ENCODE measurements around the gene LIN7A.

LIN7A gene

DNA sequence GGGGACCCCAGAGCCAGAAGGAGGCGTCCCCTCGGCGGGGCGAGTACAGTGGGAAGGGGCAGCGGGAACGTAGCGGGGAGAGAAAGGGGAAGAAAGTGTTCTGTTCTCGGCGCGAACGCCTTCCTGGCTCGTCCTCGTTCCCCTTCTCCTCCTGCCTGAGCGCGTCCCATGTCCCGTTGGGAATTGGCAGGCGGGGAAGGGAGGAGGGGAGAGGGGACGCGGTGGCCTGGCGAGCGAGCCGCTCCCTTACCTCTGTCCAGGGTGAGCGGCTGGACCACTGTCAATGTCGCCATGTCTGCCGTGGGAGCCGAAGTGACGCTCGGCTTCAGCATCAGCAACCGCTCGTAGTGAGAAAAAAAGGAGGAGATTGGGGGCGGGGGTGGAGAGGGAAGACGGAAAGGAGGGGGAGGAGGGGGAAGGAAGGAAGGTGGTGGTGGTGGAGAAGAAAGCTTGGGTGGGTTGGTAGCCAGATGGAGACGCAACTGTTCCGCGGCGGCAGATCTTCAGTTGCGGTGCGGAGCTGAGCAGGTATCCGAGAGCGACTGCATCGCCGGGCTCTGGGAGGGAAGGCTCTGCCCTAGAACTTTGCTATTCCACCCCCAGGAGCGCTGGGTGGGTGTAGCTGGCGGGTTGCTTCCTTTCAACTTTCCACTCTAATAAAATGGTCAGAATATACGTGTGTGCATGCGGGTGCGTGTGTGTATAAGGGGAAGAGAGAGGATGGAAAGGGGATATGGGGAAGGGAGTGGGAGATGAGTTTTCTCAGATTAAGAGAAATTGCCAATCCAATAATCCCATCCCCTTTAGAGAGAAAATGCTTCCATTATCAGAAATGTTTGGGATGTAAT, at the start of gene LIN7A:
Gene LIN7A, minus strand, starts transcription at position 544 of the 848 bp plus-strand sequence. Its CDS starts 212 bp downstream, at position 332.
- DNase-seq: peak; percentile 54

DNA sequence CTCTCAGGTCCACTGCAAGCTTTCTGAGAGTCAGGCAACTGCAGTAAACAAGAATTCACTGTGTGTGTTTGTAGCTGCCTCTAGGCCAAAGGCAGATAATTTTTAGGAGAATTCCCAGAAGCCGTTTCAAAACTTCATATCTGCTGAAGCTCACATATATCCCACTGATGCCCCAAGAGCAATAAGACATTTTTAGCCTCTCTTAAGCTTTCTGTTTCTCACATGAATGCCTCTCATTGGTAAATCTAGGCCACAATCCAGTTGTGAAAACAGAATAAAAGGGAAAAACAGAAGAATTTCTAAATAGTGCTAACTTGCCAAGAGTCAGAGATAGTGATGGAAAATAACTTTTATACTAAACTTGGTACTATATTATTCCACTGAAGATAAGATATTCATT, 48.5 kb upstream of the LIN7A start:
- no peak for DNase-seq

DNA sequence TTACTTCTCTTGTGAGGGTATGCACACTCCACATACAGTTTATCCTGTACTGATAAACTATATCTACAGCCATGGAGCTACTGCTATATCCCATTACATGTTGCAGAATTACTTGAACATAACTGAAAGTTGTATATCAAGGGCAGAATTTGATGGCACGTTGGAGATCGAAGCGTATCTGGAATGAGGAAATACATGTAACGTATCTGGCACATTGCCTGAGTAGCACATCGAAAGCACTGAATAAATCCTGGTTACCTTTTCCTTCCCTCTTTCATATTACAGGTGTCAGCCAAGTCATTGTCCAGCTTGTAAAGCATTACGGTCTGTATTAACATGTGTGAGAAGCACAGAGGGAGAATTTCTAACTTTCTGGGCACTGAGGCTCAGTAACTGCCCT, 42.1 kb upstream of the LIN7A start:
- DNase-seq: no peak

DNA sequence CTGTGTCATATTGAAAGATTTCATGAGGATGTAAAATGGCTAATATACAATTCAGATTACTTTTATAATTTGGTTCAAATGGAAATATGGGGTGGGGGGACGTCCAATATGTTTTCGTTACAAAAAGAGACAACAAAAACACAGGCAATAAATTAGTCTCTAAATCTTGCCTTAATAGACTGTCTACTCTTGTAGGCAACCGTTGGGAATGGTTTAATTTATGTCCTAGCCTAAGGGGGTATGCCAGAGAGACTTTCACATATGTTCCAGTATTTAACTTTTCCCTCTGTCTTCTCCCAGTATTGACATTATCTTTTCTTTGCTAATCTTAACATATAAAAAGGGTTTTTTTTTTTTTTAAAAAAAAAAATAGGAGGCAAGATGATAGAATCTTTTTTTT, 41.5 kb upstream of the LIN7A start:
- no peak for DNase-seq

- no peak for DNase-seq
These were observed 39.6 kb upstream of the LIN7A start for GRCh38 chr12:80977346-80977745.

DNA sequence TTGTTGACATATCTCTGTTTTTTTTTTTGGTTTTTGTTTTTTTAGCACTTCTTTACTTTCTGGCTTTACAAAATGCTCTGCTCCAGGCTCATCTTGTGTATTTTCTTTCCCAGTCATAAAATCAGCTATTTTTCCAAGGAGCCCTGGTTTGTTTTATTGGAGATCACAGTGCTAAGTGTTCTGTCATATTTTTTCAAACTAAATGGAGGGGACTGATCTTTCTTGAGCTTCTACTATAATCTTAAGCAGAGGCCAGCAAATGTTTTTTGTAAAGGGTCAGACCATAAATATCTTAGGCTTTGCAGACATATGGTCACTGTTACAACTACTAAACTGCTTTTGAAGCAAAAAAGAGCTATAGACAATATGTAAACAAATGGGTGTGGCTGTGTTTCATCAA, 30.6 kb upstream of the LIN7A start:
- no peak for DNase-seq

- no peak for DNase-seq
These were observed 29.8 kb upstream of the LIN7A start for GRCh38 chr12:80967565-80967964.

DNA sequence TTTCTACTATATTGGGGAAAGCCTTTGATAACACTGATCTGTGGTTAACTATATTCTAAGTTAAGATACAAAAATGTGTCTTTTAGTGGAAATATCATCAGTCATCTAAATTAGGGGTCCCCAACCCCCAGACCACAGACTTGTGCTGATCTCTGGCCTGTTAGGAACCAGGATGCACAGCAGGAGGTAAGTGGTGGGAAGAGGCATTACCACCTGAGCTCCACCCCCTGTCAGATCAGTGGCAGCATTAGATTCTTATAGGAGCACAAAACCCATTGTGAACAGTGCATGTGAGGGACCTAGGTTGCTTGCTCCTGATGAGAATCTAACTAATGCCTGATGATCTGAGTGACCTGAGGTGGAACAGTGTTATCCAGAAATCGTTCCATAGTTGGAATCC, 28.3 kb upstream of the LIN7A start:
- DNase-seq: no peak

DNA sequence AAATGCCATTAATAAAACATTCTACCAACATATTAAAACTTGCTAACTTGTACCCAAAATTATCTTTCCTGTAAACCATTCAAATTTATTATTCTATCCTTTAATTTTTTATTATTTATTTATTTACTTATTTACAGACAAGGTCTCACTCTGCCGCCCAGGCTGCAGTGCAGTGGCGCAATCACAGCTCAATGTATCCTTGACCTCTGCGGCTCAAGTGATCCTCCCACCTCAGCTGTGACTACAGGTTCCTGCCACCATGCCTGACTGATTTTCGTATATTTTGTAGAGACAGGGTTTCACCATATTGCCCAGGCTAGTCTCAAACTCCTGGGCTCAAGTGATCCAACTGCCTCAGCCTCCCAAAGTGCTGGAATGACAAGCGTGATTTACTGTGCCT, 20.4 kb upstream of the LIN7A start:
- no peak for DNase-seq

GRCh38 chr12:80954857-80955520, 17.3 kb upstream of the LIN7A start:
- DNase-seq: no peak

GRCh38 chr12:80952443-80952842, 14.7 kb upstream of the LIN7A start:
- no peak for DNase-seq

DNA sequence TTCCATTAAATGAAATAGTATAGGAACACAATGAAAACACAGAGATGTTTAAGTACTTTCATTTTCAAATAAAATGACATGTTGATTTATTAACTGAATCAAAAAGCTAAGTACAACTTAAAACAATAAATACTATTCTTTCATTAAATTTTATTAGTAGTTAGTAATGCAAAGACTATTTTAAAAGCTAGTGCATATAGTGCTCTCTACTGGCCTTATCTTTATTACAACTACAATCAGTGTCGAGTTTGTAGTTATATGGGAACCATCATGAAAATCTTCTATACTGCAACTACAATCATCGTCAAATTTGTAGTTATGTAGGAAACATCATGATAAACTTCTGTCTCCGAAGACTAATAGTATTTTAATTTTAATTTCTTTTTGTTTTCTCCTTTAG, 8.9 kb upstream of the LIN7A start:
- no peak for DNase-seq

- no peak for DNase-seq
These were observed 5.6 kb upstream of the LIN7A start for GRCh38 chr12:80943338-80943737.

DNA sequence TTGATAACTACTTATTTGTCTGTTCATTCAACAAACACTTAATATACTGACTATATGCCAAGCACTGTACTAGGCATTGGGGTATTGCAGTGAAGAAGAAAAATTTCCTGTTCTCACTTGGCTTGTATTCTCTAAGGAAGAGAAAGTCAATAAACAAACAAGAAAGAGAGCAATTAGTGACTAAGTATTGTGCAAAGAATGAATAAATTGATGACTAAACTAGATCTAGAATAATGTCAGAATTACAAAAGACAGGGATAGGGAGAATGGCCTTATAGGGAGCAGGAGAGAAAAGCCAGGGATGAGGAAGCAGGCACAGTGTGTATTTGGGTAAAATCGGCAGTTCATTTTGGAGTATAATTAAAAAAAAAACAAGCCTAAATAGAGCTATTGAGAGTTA, 4.2 kb upstream of the LIN7A start:
- no peak for DNase-seq

GRCh38 chr12:80939231-80939950, 1.7 kb upstream of the LIN7A start:
- DNase-seq: no peak

- no peak for DNase-seq
These were observed 663 bp upstream of the LIN7A start for GRCh38 chr12:80938397-80938796.

DNA sequence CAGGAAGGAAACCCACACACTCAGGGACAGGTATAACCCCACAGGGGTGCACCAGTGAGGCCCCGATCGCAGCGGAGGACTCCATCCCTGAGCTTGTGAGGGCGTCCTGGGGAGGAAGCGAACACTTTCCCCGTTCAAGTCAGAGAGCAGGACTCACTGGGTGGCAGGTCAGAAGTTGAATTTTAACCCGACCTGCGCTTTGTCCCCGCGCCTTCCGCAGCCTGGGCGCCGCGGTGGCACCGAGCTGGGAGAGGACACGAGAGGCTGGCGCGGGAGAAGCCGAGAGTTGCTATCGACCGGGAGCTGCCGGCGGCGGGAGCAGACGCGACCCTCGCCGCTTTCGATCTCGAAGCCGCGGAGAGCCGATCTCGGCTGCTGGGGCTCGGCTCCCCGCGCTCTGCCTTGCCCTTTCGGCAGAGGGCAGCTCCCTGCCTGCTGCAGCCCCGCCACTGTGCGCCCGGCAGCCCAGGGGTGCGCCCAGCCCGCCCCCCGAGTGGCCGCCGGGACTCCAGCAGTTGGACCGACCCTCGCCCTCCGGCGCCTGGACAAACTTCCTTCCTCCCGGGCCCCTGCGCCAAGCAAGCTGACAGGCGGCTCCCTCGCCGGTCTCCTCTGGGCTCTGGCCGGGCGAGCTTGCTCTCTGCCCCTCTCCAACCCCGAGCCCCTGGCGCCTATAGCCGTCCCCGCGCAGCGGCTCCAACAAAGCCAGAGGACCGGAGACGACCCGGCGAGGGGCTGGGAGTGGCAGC, 918 bp downstream of the LIN7A start:
- DNase-seq: peak; percentile 46

DNA sequence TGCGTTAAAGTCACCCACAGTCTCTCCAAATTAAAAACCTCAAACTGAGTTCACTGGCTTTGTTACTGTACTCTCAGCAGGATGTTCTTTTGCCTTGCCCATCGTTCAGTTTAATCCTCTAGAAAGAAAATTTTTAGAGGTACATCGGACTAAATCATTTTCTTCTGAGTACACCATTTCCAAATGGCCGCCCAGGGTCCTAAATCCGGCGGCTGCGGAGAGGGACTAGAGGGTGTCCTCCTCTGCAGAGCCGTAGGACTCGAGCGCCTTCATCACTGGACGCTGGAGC, 1.4 kb downstream of the LIN7A start:
- DNase-seq: no peak

DNA sequence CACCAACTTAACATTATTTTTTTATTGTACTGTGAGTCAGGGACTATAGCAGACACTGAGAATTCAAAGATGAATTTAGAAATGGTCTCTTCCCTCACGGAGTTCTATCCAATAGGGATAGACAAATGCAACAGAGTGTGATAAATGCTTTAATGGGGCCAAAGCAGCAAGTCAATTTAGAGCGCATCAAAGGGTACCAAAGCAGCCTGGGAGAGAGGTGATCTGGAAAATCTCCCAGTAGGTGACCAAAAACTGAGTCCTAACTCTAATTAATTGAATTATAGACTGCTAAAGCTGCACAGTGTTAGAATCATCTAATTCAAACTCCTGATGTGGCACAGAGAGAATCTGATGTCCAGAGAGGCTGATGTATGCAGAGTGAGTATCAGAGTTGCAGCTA, 2.6 kb downstream of the LIN7A start:
- DNase-seq: no peak

DNA sequence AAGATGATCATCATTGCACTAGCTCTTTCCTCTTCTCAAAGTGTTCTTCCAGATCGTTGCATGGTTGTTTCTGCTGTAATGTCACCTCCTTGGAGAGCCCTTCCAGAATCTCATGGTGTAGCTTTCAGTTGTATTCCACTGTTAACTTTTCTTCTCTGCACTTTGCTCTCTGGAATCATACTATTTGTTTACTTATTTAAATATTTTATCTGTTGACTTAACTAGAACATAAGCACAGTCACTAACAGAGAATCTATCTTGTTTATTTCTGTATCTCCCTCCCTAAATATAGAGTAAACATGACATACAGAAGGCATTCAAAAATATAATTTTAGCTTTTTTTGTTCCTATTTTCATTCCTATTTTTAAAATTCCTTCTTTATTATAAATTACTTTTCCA, 11.8 kb downstream of the LIN7A start:
- DNase-seq: no peak

DNA sequence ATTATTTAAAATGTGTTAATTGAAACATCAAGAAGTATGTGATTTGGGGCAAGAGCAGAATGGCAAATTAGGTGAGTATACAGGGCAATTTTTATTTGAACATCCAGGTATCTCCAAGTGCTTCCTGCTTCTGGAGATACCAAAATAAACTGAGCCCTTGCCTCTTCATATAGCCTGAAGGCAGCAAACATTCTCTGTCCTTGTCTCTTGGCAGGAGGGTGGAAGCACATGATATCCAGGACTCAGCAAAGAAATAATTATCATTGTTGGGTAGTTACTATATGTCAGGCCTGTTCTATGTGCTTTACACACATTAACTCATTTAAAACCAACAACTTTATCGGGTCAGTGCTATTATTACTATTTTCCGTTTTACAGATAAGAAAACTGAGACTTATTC, 12.5 kb downstream of the LIN7A start:
- no peak for DNase-seq

DNA sequence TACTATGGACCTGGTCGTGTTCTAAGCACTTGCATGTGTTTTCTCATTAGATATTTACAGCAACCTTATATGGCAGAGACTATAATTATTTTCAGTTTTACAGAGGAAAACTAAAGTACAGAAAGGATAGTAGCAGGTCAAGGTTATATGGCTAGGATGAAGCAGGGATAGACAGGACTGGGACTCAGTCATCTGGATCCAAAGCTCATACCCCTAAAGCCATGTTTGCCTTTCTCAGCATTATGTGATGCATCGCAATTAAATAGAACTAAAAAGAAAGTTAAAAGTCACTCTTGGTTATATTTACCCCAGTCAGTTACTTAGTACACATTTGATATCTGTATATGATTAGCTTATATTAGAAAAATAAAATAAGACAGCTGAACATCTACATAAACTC, 13.3 kb downstream of the LIN7A start:
- no peak for DNase-seq

DNA sequence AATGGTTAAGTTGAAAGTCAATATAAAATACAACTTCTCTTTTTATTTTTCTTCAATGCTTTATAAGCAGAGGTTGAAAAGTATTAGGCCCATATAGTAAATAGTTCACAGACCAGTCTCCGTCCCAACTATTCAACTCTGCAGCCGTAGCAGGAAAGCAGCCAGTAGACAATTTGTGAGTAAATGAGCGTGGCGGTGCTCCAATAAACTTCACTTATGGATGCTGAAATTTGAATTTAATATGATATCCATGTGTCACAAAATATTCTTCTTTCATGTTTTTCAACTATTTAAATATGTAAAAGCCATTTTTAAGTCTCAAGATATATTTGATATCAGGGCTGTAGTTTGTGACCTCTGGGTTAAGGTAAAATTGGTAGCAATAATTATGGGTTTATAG, 17.7 kb downstream of the LIN7A start:
- no peak for DNase-seq
